ENCODE results near the gene CLIP2. TPM values are rescaled to one million over a fixed set of nuclear protein-coding genes. Genes with fewer than 3 reads are reported as not detected.

The CLIP2 gene
- total RNA-seq, 2 experiments from 2014 or later: 0.62 to 0.74 TPM

DNA sequence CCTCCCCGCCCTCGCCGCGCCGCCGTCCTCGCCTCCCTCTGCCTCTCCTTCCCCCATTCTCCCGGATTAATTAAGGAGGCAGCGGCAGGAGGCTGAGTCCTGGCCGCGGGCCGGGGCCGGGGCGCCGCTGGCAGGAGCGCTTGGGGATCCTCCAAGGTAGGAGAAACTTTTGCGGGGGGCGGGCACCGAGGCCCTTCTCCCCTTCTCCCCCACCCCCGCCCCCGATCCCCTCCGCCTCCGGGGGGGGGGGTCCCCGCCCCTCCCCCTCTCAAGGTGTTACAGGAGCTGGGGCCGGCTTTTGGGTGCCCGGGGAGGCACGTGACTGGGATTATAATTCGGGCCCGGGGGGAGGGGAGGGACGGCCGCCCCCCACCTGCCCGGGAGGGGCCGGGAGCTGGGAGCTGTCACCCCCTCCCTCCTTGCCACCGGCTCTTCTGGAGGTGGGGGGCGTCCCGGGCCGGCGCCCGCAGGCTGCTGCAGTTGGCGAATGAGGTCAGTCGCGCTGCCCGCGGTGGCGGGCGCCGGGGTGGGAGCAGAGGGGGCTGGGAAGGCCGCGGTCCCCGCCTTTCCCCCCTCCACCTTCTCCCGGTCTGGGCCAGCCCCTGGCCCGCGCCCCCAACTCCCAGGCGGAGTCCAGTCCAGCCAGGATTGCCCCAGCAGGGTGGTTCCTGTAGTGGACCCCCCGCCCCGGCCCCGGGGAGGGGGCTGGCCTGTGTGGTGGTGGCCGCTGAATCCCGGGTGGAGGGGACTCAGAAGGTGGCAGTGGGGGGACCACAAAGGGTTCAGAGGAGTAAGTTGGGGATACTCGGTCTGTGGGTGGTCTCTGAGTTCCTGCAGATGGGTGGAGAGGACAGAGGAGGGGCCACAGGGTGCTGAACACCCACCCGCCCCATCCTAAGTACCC, 165.1 kb downstream of the CLIP2 start:
- Mint-ChIP-seq H3K9me3 (no peaks in the 10 kb centered on the region), H3K36me3 (no peaks in the 10 kb centered on the region), H3K4me1 (peaks cover 15% of the 10 kb centered on the region), H3K27ac (no peak overlapping the region), H3K4me3 (peak overlapping the region; percentile 48), H3K27me3 (no peaks in the 10 kb centered on the region)
- peak; percentile 34 for DNase-seq

GRCh38 chr7:74454925-74455288, 165.7 kb downstream of the CLIP2 start:
- Mint-ChIP-seq H3K27ac (no peak overlapping the region), H3K27me3 (no peaks in the 10 kb centered on the region)

DNA sequence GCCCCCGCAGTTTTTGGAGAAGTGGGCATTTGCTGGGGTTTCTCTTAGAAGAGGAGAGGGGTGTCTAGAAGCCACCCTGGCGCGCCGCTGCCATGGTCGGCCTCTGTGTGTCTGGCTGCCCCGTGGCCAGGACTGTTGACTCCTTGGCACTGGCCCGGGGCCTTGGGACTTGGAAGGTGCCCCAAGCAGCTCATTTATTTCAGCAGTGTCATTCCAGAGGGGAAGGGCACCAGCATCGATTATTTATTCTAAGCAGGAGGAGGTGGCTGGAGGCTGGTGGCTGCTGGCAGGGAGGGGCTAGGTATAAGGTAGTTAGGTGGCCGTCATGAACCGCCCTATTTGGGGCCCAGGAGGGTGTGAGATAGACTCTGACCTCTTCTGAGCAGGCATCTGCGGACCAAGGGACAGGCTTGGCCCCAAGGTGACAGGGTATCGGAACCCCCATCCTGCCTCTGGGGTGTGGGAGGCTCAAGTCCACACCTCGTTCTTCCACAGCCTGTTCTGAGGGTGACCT, 166.1 kb downstream of the CLIP2 start:
- Mint-ChIP-seq H3K4me1 (peaks cover 15% of the 10 kb centered on the region), H3K27ac (no peak overlapping the region), H3K36me3 (no peaks in the 10 kb centered on the region), H3K4me3 (no peak overlapping the region), H3K9me3 (no peaks in the 10 kb centered on the region), H3K27me3 (no peaks in the 10 kb centered on the region)
- DNase-seq: no peak

More at GRCh38 chr7:74454925-74455288, 165.7 kb downstream of the CLIP2 start:
- H3K36me3 Mint-ChIP-seq: no peaks in the 10 kb centered on the region
- H3K9me3 Mint-ChIP-seq: no peaks in the 10 kb centered on the region
- H3K4me3 Mint-ChIP-seq: no peak overlapping the region
- H3K4me1 Mint-ChIP-seq: peaks cover 15% of the 10 kb centered on the region
- DNase-seq: no peak

Other genes starting within 250 kb of the CLIP2 start
- 10 to 100 TPM; 16.9 to 19.5 TPM for gene LIMK1, start 205.6 kb upstream of the CLIP2 start, total RNA-seq
- gene EIF4H, start 115.1 kb upstream of the CLIP2 start, total RNA-seq: 100 to 1,000 TPM; 423 to 428 TPM
- gene LAT2, start 79.4 kb upstream of the CLIP2 start, total RNA-seq: 1 to 10 TPM; 2.6 to 3.2 TPM
- 100 to 1,000 TPM; 111 to 112 TPM for gene RFC2, start 35.0 kb upstream of the CLIP2 start, total RNA-seq
- 1 to 10 TPM; 2.0 to 2.2 TPM for gene GTF2IRD1, start 164.5 kb downstream of the CLIP2 start, total RNA-seq